Measurements from ENCODE around the gene MEG3. TPM values are rescaled to one million over a fixed set of nuclear protein-coding genes. Genes with fewer than 3 reads are reported as not detected.

MEG3 gene
- total RNA-seq, 1 donor from 2014 or later: 7.4 TPM

DNA sequence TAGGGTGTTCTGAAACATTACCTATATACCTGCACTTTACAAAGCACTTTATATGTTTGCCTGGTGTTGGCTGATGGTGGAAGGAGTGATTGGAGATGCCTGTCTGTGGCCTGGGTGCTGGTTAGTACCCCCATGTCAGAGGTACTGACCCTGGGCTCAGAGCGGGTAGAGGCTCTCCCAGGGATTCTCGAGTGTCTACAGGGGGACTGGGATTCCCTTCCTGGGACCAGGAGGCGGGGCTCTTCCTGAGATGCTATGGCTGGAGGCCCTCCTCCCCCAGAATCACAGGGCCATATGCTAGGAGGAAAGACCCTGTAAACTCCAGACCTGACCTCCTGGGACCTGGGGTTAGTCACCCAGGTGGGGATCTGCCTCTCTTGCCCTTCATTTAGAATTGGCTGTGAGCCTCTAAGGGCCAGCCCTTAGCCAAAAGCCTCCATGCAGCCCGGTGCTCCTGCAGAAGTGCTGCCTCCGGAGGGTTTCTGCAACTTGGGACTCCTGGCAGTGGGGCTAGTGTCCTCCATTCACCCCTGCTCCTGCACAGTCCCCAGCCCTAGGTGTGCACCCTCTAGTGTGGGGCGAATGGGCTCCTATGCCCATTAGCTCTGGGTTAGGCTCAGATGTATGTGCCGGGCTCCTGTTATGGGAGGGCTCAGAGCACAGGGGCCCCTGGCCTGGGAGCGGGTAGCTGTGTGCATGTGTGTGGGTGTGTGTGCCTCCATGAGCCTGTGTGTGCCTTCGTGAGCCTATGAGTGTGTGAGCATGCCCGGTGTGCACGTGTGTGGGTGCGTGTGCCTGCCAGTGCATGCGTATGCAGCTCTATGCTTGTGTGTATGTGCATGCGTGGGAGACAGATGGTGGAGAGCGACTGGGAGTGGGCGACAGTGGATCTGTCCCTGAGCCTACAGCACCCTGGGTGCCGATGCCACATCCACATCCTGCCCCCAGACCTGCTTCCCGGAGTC, 41.0 kb downstream of the MEG3 start:
- ATAC-seq: no peak

DNA sequence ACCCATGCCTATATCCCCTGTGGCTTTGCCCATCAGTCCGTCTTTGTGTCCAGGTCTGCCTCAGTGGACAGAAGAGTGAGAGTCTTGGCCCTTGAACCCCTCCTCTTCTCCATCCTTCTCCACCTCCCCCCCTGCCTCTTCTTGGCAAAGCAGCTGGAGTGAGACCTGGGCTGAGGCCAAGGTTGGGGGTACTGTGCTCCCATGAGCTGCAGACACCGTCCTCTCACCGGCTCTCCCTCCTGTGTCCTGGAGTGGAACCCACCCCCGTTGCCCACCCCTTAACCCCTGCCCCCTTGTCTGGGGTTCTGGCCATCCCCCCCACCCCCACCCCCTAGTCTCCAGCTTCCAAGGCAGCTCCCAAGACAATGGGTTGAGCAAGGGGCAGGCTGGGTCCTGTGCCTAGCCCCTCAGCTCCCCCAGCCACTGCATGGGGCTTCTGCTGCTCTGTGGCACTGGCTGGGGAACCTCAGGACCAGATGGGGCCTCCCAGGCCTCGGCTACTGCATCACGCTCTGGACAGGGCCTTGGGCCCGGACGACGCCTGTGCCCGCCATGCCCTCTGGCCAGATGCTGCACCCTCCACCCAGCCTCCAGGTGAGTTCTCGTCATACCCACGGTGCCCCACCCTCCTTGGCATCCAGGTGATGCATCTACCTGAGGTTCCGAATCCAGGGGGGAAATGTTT, 41.9 kb downstream of the MEG3 start:
- ATAC-seq: no peak

DNA sequence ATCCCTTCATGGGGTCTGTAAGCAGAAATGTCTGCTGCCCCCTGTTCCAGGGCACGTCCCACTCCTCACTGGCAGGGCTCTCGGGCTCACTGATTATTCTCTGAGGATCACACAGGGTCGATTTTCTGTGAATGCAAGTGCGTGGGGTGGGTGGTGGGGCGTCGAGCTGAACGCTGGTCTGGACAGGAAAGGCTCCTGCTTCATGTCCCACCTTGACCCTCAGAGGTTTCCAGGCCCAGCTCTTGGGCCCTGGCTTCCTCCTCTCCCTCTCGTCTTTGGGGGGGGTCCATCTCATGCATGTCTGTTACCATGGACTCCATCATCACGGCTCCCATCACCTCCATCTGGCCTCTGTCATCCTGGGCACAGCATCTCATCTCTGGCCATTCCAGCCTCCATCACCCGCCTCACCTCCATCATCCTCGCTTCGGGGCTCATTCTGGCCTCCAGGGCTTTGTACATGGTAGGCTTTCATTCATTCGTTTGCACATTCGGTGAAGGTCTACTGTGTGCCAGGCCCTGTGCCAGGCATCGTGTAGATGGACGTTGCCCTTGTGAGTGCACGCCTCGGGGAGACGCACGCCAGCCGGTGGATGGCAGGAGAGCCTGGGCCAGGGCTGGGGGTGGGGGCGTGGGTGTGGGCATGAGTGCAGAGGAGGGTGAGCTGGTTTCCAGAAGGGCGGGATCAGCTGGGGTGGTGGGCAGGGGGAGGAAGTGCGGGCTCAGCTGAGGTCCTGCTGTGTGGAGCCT, 42.9 kb downstream of the MEG3 start:
- ATAC-seq: no peak

DNA sequence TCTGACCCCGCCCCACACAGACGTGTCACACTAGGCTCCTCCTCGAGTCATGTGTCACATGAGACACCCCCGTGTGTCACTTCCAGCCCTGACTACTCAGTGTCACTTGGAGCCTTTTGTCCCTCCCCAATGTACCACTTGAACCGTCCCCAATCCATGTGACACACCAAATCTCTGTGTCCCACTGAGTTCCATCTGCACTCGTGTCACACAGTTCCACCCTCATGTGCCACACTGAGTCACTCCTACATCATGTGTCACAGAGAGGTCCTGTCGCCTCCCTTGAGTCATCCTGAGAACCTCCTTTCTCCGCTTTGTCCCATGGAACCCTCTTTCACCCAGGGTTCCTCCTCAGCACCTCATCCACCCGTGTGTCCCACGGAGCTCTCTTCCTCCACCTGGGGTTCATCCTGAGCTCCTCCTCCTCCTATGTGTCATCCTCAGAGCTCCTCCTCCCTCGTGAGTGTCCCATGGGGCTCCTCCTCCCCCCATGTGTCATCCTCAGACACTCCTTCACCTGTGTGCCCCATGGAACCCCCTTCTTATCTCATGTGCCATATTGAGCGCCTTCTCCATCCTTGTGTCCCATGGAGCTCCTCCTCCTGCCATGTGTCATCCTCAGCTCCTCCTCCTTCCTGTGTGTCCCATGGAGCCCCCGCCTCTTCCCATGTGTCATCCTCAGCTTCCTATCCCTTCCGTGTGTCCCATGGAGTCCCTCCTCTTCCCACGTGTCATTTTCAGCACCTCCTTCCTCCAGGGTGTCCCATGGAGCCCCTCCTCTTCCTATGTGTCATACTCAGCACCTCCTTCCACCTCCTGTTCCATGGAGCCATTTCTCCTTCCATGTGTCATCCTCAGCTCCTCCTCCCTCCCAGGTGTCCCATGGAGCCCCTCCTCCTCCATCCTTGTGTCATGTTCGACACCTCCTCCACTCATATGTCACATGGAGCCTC, 45.6 kb downstream of the MEG3 start:
- ATAC-seq: peak; percentile 39

DNA sequence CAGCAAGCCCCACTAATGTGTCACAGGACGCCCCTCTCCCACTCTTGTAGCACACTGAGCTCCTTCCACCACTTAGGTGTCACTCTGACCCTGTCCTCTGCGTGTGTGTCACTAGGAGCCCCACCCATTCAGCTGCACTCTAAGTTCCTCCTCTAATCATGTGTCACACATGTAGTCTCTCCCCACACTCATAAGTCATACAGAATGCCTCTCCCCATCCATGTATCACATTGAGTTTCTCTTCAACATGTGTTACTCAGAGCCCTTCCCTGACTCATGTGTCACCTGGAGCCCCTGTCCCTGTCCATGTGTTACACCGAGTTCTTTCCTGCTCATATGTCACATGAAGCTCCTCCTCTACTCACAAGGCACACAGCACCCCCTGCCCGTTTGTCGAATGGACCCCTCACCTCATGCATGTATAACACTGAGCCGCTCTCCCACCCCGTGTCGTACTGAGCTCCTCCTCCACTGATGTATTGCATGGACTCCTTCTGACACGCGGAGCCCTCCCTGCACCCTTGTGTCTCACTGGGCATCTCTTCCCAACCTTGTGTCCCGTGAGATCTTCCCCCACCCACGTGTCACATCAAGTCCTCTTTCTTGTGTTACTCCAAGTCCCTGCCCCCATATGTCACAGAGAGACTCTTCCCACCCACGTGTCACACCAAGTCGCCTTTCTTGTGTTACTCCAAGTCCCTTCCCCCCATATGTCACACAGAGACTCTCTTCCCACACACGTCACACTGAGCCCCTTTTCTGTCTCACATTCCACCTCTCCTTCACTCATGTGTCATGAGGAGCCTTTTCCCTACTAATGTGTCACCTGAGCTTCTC, 46.6 kb downstream of the MEG3 start:
- ATAC-seq: peak; percentile 45

DNA sequence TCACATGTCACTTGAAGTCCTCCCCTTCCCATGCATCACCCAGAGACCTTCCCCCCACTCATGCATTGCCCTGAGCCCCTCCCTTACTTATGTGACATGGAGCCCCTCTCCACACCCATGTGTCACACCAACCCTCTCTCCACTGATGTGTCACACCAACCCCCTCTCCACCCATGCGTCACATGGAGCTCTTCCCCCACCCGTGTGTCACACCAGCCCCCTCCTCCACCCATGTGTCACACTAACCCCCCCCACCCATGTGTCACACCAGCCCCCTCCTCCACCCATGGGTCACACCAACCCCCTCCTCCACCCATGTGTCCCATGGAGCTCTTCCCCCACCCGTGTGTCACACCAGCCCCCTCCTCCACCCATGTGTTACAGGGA, 47.2 kb downstream of the MEG3 start:
- no peak for ATAC-seq

DNA sequence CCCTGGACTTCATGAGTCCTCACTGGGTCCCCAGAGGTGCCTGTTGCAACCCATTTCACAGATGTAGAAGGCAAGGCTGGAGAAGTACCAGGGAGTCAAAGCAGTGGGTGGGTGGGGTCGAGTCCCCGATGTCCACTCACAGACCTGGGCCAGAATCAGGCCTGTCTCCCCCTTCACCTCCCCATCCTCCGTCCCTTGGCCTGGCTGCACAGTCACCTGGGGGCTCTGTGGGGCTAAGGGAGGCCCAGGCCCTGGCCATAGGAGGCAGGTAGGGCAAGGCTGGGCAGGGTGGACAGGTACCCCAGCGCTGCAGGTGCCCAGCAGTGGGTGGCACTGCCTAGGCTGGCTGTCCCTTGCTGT, 48.1 kb downstream of the MEG3 start:
- ATAC-seq: no peak

DNA sequence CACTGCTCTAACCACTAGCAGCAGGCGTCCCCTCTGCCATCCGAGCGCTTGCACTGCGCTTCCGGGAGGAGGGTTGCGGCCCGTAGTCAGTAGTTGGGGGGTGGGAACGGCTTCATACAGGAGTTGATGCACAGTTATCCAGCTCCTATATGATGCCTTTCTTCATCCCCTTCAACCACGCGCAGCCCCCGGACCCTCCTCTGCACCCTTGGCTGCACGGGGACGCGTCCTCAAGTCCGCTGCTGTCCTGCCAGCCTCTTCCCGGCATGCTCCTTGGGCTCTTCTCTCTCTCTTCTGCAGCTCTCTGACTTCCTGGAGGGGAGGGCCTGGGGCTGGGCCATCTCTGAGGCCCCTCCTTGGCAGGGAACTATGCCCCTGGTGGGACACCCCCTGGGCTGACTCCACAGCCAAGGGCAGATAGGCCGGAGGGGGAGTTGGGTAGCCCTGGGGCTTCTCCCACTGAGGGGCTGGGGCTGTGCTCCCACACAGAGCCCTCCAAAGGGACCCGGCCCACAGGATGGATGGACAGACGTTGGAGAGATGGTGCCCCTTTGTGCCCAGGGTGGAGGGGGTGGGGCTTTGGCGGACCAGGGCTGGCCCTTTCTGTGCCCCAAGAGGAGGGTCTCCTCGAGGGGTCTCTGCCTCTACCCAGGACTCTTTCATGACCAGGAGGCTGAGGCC, 48.6 kb downstream of the MEG3 start:
- no peak for ATAC-seq

DNA sequence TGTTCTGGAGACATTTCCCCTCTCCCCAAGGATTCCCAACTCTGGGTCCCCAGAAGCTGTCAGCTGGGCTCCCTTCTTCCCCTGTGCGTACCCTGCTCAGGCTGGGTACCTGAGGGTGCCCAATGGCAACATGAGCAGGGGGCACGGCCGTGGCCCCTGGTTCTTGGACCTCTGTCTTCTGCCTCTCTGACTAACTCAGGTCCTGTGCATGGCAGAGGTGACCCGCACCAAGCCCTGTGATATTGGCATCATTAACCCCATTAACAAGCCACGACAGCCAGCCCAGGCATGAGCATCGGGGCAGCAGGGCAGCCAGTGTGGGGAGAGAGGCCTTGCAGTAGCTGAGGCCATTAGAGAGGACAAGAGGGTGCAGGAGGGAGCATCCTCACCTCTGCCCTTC, 49.2 kb downstream of the MEG3 start:
- ATAC-seq: no peak

DNA sequence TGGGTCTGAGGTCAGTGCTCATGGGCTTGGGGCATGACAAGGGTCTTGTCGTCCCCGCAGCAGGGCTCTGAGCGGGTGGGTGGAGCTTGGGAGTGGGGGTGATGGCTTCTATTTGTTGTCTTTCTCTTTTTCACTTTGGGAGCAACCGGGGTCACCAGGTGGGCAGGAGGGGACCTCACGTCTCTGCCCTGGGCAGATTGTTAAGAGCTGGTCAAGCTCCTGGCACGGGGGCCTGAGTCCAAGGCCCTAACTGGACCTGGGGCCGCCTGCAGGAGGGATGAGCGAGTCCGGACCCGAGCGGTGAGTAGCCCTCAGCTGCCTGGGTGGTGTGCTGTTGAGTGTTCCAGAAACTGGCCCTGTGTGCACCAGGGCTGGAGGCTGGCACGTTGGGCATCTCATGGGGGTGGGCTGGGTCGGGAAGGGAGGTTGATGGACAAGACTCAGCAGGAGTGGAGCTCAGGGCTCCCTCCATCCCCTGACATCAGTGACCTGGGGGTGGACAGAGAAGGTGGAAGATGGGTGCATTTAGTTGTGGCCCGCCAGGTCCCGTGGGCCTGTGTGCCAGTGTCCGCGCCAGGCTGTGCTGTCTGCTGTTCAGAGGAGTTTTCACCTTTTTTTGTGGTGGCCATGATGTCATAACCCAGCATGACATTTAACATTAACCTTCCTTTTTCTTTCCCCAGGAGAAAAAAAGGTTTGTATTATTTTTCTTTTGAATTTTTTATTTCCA, 50.1 kb downstream of the MEG3 start:
- ATAC-seq: no peak

DNA sequence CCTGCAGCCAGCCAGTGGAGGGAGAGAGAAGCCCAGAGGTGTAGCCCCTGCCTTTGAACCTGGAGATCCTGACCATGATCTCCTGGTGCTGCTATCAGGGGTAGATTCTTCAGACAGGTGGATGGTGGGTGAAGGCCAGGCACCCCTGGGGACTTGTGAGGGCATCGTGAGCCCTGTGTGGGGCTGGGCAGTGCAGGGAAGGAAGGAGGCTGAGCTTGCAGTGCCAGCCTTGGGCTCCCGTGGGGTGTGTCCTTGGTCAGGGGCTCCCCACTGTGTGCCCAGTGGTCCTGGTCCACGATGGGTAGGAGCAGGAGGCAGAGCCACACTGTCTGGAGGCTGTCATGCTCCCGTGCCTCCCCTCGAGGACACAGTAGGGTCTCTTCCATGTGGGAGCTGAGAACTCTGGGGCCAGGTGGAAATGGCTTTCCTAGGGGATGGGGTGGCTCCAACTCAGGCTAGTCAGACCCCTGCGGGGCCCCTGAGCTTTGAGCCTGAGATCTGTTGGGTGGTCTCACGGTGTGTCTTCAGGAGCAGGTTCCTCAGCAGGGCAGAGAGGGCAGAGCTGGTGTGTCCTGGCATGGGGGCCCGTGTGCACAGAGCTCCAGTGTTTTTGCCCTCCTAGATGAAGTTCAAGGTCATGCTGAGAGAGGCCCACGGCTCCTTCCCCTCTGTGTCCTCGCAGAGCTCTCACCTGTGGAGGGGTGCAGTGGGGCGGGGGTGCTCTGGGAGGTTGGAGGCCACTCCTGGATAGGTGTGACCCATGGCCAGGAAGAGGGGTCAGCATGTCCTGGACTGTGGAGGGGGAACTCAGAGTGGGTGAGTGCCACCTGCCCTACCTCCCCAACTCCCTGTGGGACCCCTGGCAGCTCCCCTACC, 52.6 kb downstream of the MEG3 start:
- no peak for ATAC-seq

DNA sequence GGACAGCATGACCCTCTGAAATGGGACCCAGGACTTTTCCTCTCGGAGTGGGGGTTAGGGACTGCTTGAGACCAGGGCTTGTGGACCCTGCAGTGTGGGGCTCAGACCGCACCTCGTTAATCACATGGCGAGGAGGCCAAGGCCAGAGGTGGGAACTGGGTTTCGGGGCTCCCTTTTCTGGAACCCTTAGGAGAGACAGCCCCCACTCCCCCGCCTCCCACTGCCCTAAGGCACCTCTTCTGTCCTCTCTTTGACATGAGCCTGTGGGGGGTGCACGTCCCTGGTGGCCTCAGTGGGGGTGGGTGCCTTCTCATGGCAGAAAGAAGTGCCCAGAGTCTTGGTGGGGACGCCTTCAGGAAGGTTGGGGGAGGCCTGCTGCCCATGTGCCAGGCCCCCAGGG, 53.3 kb downstream of the MEG3 start:
- no peak for ATAC-seq

DNA sequence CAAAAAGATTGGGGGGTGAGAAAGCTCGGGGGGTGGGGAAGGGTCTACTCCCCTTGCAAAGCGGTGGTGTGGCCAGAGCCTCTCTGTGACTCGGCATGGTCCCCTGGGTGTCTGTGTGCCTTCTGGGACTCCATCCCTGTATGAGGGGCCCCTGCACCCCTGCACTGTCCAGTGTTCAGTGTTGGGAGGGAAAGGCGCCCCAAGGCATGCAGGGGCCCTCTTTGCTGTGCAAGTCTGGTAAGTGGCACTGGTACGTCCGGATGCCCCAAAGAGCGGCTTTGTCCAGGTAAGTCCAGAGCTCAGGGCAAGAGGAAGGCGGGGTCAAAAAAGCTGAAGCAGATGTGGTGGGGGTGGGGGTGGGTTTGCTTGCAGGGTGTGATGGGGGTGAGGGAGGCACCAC, 53.9 kb downstream of the MEG3 start:
- ATAC-seq: no peak

DNA sequence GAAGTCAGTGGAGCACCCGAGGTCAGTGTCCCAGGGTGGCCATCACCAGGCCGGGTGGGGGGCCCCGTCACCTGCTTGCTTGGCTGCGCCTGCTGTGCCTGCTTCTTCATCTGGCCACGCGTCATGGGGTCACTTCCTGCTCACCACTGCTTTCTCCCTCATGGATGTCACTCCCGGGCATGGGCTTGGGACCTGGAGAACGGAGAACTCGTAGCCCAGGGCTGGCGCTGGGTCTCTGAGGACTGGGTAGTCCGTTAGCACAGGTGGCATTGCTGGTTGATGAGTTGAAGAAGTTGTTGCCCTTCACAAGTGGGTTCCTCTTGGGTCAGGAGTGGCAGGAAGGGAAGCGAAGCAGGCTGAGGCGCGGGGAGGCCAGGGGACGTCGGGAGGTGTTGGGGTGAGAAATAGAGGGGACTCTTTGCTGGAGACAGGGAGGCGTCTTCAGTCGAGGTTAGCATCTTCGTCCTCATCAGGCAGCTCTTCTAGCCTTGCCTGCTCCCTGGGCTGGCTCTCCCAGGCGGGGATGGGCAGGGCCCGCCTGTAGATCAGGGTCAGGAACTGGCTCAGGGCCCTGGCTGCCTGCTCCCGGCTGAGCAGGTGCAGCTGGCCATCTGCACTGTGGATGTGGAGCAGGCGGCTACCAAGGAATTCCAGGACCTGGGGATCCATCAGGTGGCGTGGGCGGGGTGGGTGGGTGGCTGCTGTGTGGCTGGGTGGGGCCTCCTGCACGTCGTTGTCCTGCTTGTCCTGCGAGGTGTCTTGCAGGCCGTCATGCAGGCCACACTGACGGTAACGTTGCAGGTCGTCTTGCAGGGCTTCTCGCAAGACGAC, 54.6 kb downstream of the MEG3 start:
- no peak for ATAC-seq

DNA sequence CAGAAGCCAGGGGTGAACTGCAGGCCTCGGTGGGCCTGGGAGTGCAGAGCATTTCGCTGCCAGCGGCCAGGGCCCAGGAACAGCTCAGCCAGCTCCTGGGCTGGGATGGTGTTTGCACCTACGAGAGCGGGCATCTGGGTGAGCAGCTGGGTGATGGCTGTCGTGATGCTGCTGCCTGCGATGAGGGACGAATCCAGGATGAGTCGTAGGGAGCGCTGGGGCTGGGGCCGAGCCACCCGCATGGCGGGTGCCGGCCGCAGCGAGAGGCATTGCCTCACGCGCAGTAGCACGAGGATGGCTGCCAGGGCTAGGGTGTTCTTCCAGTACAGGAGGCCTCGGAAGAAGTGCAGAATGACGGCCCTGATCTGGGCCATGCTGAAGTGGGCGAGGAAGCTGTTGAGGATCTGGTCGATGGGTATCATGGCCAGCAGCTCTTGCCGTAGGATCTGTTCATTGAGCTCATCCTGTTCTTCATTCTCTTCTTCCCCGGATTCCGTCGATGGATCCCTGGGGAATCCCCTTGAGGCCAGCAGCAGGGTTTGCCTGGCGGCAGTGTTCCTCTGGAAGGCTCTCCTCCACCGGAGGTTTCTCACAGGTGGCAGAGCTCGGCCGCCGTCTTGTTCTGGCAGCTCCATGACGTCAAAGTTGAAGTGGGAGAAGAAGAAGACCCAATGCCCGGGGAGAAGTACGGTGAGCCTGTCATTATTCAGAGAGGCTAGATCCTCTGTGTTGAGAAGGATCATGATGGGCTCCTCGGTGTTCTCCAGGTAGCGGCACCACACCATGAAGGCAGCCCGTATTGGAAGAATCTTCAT, 55.5 kb downstream of the MEG3 start:
- ATAC-seq: no peak

DNA sequence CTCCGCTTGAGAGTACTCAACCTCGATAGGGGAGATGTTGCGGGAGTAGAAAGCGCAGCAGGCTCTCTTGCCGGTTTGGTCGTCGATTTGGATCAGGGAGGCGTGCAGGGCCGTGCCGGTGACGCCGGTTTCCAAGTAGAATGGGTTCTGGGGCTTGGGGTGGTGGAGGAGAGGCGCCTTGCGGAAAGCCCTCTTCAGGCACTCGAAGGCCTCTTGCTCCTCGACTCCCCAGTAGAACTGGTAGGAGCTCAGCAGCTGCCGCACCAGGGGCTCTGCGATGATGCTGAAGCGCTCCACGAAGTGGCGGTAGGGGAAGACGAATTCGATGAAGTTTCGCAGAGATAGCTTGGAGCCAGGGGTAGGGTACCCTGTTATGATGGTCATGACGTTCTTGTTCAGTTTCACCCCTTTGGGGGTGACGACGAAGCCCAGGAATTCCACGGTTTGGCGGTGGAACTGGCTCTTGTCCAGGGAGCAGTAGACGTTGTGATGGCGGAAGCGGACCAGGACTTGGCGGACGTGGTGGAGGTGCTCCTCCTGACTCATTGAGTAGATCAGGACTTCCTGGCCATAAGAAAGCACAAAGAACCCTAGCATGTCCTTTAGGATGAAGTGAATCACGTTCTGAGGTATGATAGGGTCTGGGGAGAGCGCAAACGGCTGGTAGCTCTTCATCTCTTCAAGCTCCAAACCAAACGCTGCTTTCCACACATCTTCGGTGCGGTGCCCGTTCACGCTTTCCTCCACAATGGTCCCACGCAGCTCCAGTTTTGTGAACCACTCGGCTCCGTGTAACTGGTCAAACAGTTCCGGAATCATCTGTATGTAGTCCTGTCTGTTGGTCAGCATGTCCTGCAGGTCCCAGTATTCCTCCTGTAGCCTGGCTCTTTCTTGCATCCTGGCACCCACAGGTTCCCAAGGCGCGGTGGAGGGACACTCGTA, 56.4 kb downstream of the MEG3 start:
- ATAC-seq: no peak

Data from esophagus mucosa (tissue), 1 donor.